Mesenteric fat pad (tissue), 1 donor: ENCODE measurements around the gene SDK2. TPM values are rescaled to one million over a fixed set of nuclear protein-coding genes. Genes with fewer than 3 reads are reported as not detected.
A peak's percentile ranks its signal among the peaks of the same experiment; 100 is the strongest.
"Not testable (repeated sequence)": the region's sequence is repeated elsewhere in the genome, so short reads cannot be mapped to it uniquely, and the experiment has no call there.

Experiments used
- DNase-seq: peaks from one replicate; pipeline ENCODE4 v3.0.0-alpha.2; 2020; ENCODE audit warnings: low spot score
- total RNA-seq: library from RNA; stranded (reverse); fragmentation: NEBNext Ultra II Directional; extraction: Animal tissue kit (Norgen Biotek cat#: 25700); gene quantifications from one replicate; pipeline ENCODE4 v1.2.1, GENCODE V29; 2021
- donor health status: DM: yes; HTN: yes; CAD: no.

SDK2 gene
- total RNA-seq, 1 donor from 2014 or later, result 0.84 TPM

- not testable (repeated sequence) for DNase-seq
Measured at GRCh38 chr17:73333445-73333844, 310.8 kb downstream of the SDK2 start.

GRCh38 chr17:73331060-73331459 is 313.2 kb downstream of the SDK2 start:
- no peak for DNase-seq

- no peak for DNase-seq
Measured at GRCh38 chr17:73327676-73328075, 316.6 kb downstream of the SDK2 start.

- DNase-seq, result no peak
Measured at GRCh38 chr17:73325527-73325842, 318.8 kb downstream of the SDK2 start.

GRCh38 chr17:73324711-73325526 is 319.3 kb downstream of the SDK2 start:
- no peak for DNase-seq

GRCh38 chr17:73324160-73324475 is 320.1 kb downstream of the SDK2 start:
- DNase-seq, result no peak

- DNase-seq, result no peak
Measured at GRCh38 chr17:73323409-73324159, 320.7 kb downstream of the SDK2 start.

- DNase-seq, result no peak
Measured at GRCh38 chr17:73320601-73321264, 323.5 kb downstream of the SDK2 start.

- no peak for DNase-seq
Measured at GRCh38 chr17:73319766-73320165, 324.5 kb downstream of the SDK2 start.

GRCh38 chr17:73318836-73319235 is 325.4 kb downstream of the SDK2 start:
- DNase-seq, result no peak

GRCh38 chr17:73318427-73318813 is 325.8 kb downstream of the SDK2 start:
- DNase-seq, result no peak

GRCh38 chr17:73317513-73318426 is 326.5 kb downstream of the SDK2 start:
- DNase-seq, result no peak

- no peak for DNase-seq
Measured at GRCh38 chr17:73316919-73317505, 327.2 kb downstream of the SDK2 start.

GRCh38 chr17:73315471-73315870 is 328.8 kb downstream of the SDK2 start:
- DNase-seq, result no peak

GRCh38 chr17:73313526-73314127 is 330.6 kb downstream of the SDK2 start:
- DNase-seq, result no peak

- DNase-seq, result not testable (repeated sequence)
Measured at GRCh38 chr17:73312887-73313286, 331.4 kb downstream of the SDK2 start.

- peak; percentile 99 for DNase-seq
Measured at GRCh38 chr17:73311781-73312641, 332.2 kb downstream of the SDK2 start, which contains the start of gene CDC42EP4. CDC42EP4 (minus strand) TSS chr17:73312001; CDS start chr17:73286500, 25,501 bp downstream.

GRCh38 chr17:73311428-73311780 is 332.8 kb downstream of the SDK2 start:
- DNase-seq, result no peak
